ENCODE measurements around the gene FAAH.

- TF ChIP-seq ZBTB7A (IDR thresholded peaks at IDR 0.05; ENCODE audit: low read depth) = no peak
- no peak for TF ChIP-seq TCF12 (IDR thresholded peaks at IDR 0.05; ENCODE audit: low read depth)
- no peak for TF ChIP-seq CEBPB (IDR thresholded peaks at IDR 0.05)
- TF ChIP-seq RAD21 (IDR thresholded peaks at IDR 0.05; ENCODE audit: low read depth) = no peak
- TF ChIP-seq REST (IDR thresholded peaks at IDR 0.05; ENCODE audit: low read depth) = no peak
- no peak for TF ChIP-seq TEAD4 (IDR thresholded peaks at IDR 0.05)
- TF ChIP-seq EP300 (IDR thresholded peaks at IDR 0.05; ENCODE audit: borderline replicate concordance) = no peak
- TF ChIP-seq USF1 (IDR thresholded peaks at IDR 0.05) = no peak
- TF ChIP-seq TAF1 (IDR thresholded peaks at IDR 0.05; ENCODE audit: low read depth) = no peak
- no peak for TF ChIP-seq CREB1 (IDR thresholded peaks at IDR 0.05; ENCODE audit: low read depth)
- no peak for TF ChIP-seq MAX (IDR thresholded peaks at IDR 0.05)
- no peak for TF ChIP-seq FOXM1 (IDR thresholded peaks at IDR 0.05; ENCODE audit: borderline replicate concordance, low read depth)
- TF ChIP-seq NFIC (IDR thresholded peaks at IDR 0.05) = no peak
- TF ChIP-seq YY1 (IDR thresholded peaks at IDR 0.05; ENCODE audit: low read depth) = no peak
Observed at GRCh38 chr1:46364612-46365011, 29.5 kb upstream of the FAAH start.
